GM12872 (cell line): ENCODE measurements around the gene S100G.

Experiments used
- TF ChIP-seq, protein P1 (sequence below): IDR thresholded peaks from 3 replicates; pipeline ENCODE4 v1.5.1; 2011; ENCODE audit warnings: low read depth, mild to moderate bottlenecking, low read length, moderate library complexity; ENCODE audit not compliant: insufficient read depth

The S100G gene

DNA sequence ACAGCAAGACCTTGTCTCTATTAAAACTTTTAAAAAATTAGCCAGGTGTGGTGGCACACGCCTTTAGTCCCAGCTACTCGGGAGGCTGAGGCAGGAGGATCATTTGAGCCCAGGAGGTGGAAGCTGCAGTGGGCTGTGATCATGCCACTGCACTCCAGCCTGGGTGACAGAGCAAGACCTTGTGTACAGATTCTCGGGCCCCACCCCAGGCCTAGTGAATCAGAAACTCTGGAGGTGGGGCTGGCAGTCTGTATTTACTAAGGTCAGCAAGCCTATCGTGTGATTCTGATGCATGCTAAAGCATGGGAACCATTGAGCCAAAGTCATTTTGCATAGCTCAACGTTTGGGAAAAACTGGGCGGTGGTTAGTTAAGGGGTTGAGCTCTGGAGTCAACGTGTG lies 3.5 kb downstream of the S100G start:
- TF ChIP-seq, protein P1, sequence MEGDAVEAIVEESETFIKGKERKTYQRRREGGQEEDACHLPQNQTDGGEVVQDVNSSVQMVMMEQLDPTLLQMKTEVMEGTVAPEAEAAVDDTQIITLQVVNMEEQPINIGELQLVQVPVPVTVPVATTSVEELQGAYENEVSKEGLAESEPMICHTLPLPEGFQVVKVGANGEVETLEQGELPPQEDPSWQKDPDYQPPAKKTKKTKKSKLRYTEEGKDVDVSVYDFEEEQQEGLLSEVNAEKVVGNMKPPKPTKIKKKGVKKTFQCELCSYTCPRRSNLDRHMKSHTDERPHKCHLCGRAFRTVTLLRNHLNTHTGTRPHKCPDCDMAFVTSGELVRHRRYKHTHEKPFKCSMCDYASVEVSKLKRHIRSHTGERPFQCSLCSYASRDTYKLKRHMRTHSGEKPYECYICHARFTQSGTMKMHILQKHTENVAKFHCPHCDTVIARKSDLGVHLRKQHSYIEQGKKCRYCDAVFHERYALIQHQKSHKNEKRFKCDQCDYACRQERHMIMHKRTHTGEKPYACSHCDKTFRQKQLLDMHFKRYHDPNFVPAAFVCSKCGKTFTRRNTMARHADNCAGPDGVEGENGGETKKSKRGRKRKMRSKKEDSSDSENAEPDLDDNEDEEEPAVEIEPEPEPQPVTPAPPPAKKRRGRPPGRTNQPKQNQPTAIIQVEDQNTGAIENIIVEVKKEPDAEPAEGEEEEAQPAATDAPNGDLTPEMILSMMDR: no peak

DNA sequence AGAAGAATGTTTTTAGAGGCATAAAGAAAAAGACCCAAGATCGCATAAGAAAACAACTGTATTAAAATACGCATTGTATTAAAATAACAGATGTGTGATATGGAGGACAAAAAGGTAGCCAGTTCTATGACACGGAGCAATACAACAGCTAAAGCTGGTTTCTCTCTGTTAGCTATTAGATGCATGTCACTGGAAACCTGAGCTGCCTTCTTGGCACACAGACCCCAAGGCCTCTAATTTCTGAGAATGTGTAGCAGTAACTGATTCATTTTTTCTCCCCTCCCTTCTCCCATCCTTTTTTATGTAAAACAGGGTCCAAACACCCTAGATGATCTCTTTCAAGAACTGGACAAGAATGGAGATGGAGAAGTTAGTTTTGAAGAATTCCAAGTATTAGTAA lies 4.1 kb downstream of the S100G start:
- TF ChIP-seq, protein P1: no peak

DNA sequence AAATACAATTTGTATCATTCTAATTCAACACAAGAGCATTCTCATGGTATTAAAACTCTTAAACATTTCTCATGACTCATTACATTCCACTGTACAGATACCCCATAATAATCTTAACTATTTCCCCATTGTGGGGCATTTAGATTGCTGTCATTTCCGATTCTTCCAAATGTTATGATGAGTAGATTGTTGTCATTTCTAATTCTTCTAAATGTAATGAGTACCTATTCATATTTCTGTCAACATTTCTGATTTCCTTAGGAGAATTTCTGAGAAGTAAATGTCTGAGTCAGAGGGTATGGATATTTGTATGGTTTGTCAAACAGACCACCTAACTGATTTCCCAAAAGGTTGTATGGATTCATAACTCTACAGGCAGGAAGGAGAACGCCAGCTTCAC lies 8.3 kb downstream of the S100G start:
- TF ChIP-seq, protein P1: no peak

DNA sequence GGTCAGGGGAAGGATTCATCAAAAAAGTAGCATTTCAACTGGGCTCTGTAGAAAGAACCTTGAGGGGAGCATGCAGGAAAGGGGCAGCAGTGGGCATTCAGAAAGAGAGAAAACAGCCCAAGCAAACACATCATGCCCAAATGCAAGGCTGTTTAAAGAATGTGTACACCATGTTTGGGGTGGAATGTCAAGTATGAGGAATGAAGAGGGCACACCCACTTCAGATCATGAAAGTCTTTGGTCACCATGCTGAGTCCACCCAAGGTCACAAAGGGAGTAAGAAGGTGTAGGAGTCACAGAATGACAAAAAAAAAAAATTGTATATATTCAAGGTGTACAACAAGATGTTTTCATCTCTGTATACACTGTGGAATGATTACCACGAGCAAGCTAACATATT lies 9.4 kb downstream of the S100G start:
- TF ChIP-seq, protein P1: no peak

DNA sequence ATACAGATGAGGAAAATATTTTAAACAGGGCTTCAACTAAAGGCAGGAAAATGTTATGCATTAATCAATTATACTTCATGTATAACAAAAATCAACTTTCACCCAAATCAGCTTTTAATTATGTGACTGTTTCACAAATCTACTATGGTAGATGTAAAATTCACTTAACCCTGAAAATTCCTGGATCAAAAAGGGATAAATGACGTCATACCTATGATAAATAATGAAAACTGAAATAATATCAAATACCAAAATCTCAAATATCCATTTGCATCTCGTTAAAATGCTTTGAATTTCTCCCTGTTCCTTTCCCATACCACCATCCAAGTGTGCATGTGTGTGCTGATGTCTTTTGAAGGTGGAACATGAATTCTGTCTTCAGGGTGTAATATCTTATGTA lies 11.5 kb downstream of the S100G start:
- TF ChIP-seq, protein P1: no peak

DNA sequence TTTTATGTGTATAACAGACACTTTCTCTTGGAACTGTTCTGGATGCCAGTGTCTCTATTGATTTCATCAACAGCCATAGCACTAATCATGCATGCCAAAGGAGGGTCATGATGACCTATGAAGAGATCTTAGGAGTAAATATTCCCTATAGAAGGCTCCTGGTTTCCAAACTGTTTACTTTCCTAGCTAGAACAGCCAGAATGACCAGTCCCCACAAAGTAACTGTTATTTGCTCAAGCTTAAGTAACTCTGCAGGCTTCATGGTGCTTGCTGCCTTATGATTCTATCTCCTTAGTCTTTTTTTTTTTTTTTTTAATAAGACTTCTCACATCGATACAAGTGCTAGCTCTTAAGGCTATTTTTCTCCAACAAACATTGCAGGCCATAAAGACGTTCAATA lies 12.4 kb downstream of the S100G start:
- TF ChIP-seq, protein P1: no peak

DNA sequence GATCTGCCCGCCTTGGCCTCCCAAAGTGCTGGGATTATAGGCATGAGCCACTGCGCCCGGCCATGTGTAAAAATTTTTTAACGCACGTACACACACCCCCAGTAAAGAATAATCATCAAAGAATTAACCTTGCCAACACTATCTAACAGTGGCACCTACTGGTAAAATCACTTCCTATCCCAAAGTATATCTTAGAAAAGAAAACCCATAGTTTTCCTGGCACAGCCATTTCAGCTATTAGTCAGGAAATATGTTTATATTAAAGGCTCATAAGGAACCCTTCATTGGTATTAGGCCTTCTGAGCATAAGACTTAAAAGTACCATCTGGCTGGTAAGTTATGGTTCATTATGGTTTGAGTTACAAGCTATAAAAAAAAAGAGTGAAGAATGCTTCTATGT lies 14.1 kb downstream of the S100G start:
- TF ChIP-seq, protein P1: no peak

DNA sequence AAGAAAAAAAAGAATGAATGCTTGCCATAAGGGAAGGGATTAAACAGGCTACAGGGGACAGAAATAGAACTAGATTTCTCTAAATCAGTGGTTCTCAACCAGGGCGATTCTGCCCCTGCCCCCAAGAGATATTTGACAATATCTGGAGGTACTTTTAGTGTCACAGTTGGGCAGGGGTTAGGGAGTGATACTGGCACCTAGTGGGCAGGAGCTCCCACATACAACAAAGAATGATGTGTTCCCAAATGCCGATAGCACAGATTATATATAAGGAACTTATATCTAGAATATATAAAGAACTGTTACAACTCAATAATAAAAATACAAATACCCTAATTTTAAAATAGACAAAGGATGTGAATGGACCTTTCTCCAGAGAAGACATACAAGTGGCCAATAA lies 14.7 kb downstream of the S100G start:
- TF ChIP-seq, protein P1: no peak
